AML-193 (cell line): Measurements from ENCODE around the gene AGAP4.
"Not testable (repeated sequence)": the region's sequence is repeated elsewhere in the genome, so short reads cannot be mapped to it uniquely, and the experiment has no call there.

Experiments
- DNase-seq, 2 experiments: peaks; one replicate each; lab custom pipeline; 2025; lab: John Stamatoyannopoulos, UW

AGAP4 gene

DNA sequence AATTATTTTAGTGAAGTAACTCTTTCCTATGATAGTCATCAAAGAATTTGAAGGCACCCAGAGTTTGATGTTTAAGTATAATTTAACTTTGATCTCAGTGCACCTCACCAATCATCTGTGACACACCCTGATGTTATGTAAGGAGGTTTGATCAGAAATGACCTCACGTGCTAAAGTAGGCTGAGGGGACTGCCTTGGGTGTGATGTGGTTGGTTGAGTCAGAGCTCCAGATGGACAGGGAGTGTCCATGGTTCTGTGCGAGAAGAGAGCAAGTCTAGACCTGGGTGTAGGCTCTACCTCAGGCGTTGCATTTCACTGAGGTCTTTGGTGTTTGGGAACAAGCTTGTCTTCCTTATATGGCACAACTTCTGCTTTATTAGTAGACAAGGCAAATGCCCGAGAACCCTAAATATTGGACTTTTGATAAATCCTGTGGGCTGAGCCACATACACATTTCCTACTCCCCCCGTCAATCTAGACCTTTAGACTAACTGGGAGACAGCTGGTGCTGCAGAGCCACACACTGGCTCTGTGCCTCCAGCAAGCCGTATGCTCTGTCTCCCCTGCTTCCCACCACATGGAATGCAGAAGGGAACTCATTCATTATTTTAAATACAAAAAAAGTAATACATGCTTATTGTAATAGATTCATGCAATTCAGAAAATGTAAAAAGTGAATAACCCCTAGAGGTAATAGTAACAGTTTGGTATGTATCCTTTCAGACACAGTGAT lies 56.4 kb downstream of the AGAP4 start:
- not testable (repeated sequence) for DNase-seq

- not testable (repeated sequence) for DNase-seq
These were observed 57.3 kb downstream of the AGAP4 start for GRCh38 chr10:45789991-45790390.

DNA sequence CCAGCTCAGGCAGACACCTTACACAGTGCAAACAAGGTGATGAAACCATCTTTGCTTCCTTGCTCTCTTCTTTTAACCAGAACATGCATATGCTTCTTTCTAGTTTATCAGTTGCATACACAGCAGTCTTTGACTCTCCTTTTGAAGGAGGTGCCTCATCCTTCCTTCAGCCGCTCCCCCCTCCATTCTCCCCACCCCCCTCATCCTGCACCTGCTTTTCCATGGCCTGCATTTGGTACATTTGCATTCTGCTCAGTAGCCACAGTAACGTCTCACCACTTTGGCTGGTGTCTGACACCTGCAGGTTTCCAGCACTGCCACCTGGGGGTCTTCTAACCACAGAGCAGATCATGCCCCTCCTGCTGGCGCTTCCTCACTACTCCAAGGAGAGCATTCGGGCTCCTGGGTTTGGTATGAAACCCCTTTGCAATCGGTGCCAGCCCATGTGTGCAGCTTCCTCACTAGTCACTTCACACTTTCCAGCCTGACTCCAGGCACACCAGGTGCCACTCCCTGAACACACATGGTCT lies 60.0 kb downstream of the AGAP4 start:
- not testable (repeated sequence) for DNase-seq

- DNase-seq = not testable (repeated sequence)
These were observed 61.1 kb downstream of the AGAP4 start for GRCh38 chr10:45786217-45786616.
